Measurements from ENCODE around the gene OR6N2.

DNA sequence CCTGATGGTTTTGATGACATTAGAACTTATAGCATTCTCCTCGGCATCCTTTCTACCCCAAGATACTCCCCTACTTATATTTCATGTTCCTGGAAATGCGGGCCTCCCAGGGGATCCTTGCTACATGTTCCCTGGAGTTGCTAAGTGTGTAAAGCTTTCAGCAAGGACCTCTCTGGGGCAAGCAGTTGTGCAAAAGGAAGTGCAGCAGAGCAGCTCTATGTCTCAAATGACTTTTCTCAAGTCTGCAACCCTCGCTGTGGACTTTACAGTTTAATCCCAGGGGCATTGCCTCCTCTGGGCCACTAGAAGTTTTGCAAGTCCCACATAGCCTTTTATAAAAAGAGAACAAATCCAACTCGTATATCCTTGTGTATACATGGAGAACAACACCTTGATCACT is 29.3 kb upstream of the OR6N2 start:
- TF ChIP-seq ZNF274 (IDR thresholded peaks at IDR 0.05; ENCODE audit: borderline replicate concordance, low read depth, low read length) (no peak), XRCC4 (IDR thresholded peaks at IDR 0.05; ENCODE audit: extremely low read depth, insufficient read depth, insufficient read length) (no peak), POLR2A (conservative IDR thresholded peaks at IDR 0.05) (no peak), MXI1 (IDR thresholded peaks at IDR 0.05; ENCODE audit: low read depth, low read length) (no peak), MAFK (IDR thresholded peaks at IDR 0.05; ENCODE audit: low read length) (no peak), HMG20B (CRISPR knock-in tag; IDR thresholded peaks at IDR 0.05) (no peak), FOXK1 (CRISPR knock-in tag; IDR thresholded peaks at IDR 0.05; ENCODE audit: borderline replicate concordance) (no peak)
- TF ChIP-seq, protein P1, sequence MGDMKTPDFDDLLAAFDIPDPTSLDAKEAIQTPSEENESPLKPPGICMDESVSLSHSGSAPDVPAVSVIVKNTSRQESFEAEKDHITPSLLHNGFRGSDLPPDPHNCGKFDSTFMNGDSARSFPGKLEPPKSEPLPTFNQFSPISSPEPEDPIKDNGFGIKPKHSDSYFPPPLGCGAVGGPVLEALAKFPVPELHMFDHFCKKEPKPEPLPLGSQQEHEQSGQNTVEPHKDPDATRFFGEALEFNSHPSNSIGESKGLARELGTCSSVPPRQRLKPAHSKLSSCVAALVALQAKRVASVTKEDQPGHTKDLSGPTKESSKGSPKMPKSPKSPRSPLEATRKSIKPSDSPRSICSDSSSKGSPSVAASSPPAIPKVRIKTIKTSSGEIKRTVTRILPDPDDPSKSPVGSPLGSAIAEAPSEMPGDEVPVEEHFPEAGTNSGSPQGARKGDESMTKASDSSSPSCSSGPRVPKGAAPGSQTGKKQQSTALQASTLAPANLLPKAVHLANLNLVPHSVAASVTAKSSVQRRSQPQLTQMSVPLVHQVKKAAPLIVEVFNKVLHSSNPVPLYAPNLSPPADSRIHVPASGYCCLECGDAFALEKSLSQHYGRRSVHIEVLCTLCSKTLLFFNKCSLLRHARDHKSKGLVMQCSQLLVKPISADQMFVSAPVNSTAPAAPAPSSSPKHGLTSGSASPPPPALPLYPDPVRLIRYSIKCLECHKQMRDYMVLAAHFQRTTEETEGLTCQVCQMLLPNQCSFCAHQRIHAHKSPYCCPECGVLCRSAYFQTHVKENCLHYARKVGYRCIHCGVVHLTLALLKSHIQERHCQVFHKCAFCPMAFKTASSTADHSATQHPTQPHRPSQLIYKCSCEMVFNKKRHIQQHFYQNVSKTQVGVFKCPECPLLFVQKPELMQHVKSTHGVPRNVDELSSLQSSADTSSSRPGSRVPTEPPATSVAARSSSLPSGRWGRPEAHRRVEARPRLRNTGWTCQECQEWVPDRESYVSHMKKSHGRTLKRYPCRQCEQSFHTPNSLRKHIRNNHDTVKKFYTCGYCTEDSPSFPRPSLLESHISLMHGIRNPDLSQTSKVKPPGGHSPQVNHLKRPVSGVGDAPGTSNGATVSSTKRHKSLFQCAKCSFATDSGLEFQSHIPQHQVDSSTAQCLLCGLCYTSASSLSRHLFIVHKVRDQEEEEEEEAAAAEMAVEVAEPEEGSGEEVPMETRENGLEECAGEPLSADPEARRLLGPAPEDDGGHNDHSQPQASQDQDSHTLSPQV (IDR thresholded peaks at IDR 0.05): no peak
- TF ChIP-seq, protein P2, sequence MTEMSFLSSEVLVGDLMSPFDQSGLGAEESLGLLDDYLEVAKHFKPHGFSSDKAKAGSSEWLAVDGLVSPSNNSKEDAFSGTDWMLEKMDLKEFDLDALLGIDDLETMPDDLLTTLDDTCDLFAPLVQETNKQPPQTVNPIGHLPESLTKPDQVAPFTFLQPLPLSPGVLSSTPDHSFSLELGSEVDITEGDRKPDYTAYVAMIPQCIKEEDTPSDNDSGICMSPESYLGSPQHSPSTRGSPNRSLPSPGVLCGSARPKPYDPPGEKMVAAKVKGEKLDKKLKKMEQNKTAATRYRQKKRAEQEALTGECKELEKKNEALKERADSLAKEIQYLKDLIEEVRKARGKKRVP (CRISPR knock-in tag; IDR thresholded peaks at IDR 0.05): no peak
- TF ChIP-seq, protein P3, sequence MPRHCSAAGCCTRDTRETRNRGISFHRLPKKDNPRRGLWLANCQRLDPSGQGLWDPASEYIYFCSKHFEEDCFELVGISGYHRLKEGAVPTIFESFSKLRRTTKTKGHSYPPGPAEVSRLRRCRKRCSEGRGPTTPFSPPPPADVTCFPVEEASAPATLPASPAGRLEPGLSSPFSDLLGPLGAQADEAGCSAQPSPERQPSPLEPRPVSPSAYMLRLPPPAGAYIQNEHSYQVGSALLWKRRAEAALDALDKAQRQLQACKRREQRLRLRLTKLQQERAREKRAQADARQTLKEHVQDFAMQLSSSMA (CRISPR knock-in tag; IDR thresholded peaks at IDR 0.05): no peak

Measured in K562 (cell line).